CD4-positive, CD25-positive, alpha-beta regulatory T cell (primary cell): ENCODE measurements around the gene NEU2. TPM values are rescaled to one million over a fixed set of nuclear protein-coding genes. Genes with fewer than 3 reads are reported as not detected.
A peak's percentile ranks its signal among the peaks of the same experiment; 100 is the strongest.

ENCODE experiments used
- ATAC-seq, 2 donors: fragments of 150-1000 bp; cut with Tn5 transposase; one replicate each; pipeline ENCODE4 v1.10.0; 2021; ENCODE audit warnings: low read depth in 2 of 2, moderate number of reproducible peaks in 2 of 2, moderate library complexity in 1 of 2
- DNase-seq, 3 donors: peaks; one replicate each; pipeline versions ENCODE4 v3.0.0 to v3.0.0-alpha.2; 2012 to 2022; ENCODE audit warnings: mixed read lengths in 1 of 3
- H3K27ac ChIP-seq: one replicate; pipeline ENCODE4 v1.7.0; 2013; ENCODE audit warnings: mild to moderate bottlenecking, low read length; ENCODE audit not compliant: insufficient read depth, poor library complexity, severe bottlenecking
- H3K27me3 ChIP-seq: one replicate; pipeline ENCODE4 v1.7.0; 2013; ENCODE audit warnings: low read length; ENCODE audit not compliant: control insufficient read depth, insufficient read depth
- H3K36me3 ChIP-seq: one replicate; pipeline ENCODE4 v1.7.0; 2013; ENCODE audit warnings: mild to moderate bottlenecking, low read length, moderate library complexity; ENCODE audit not compliant: control insufficient read depth, insufficient read depth
- H3K4me1 ChIP-seq: 2 replicates; pipeline ENCODE4 v1.7.0; 2013; ENCODE audit warnings: mild to moderate bottlenecking, low read length; ENCODE audit not compliant: insufficient read depth, control insufficient read depth, poor library complexity, severe bottlenecking
- H3K4me3 ChIP-seq: one replicate; pipeline ENCODE4 v1.7.0; 2013; ENCODE audit warnings: low read depth, mild to moderate bottlenecking, low read length, moderate library complexity
- H3K9me3 ChIP-seq, 2 experiments: 1 replicate in 1 of 2; 2 replicates in 1 of 2; pipeline ENCODE4 v1.7.0; 2013; ENCODE audit warnings: low read length in 2 of 2, mild to moderate bottlenecking in 1 of 2, moderate library complexity in 1 of 2; ENCODE audit not compliant: control insufficient read depth in 2 of 2
- H3K27ac Mint-ChIP-seq, 3 donors: one replicate each; pipeline ENCODE4 v1.8.0; 2020 to 2022; ENCODE audit warnings: mild to moderate bottlenecking in 3 of 3, mixed read lengths in 3 of 3, moderate library complexity in 2 of 3
- H3K27me3 Mint-ChIP-seq: one replicate; pipeline ENCODE4 v1.8.0; 2022; ENCODE audit warnings: mild to moderate bottlenecking, mixed read lengths
- H3K36me3 Mint-ChIP-seq: one replicate; pipeline ENCODE4 v1.8.0; 2020; ENCODE audit warnings: mixed read lengths
- H3K4me1 Mint-ChIP-seq, 4 donors: one replicate each; pipeline ENCODE4 v1.8.0; 2020 to 2022; ENCODE audit warnings: mixed read lengths in 4 of 4, mild to moderate bottlenecking in 1 of 4
- H3K4me3 Mint-ChIP-seq, 4 donors: one replicate each; pipeline ENCODE4 v1.8.0; 2020 to 2022; ENCODE audit warnings: mild to moderate bottlenecking in 4 of 4, mixed read lengths in 4 of 4, moderate library complexity in 3 of 4
- H3K9me3 Mint-ChIP-seq, 7 donors: one replicate each; pipeline ENCODE4 v1.8.0; 2020 to 2022; ENCODE audit warnings: mixed read lengths in 7 of 7, mild to moderate bottlenecking in 3 of 7, moderate library complexity in 2 of 7
- polyA plus RNA-seq, 4 donors: library from polyadenylated mRNA; unstranded; fragments of 300-500 nt; fragmentation: Illumina TruSeq; gene quantifications; one replicate each; pipeline ENCODE4 v1.2.3, GENCODE V29; 2021
- total RNA-seq: library from RNA; stranded (reverse); gene quantifications from one replicate; pipeline ENCODE4 v1.2.3, GENCODE V29; 2022

The NEU2 gene
- total and polyA plus RNA-seq, 5 donors from 2014 or later, result not detected

- H3K36me3 Mint-ChIP-seq, result no peaks in the 10 kb centered on the region
- peaks cover 2% of the 10 kb centered on the region for H3K27me3 Mint-ChIP-seq
- no peak for ATAC-seq
- peaks cover 0 to 2% (median 0%) of the 10 kb centered on the region in 7 donors for H3K9me3 Mint-ChIP-seq
- peak overlapping the region; percentile 78 to 97 (median 89) for H3K4me3 Mint-ChIP-seq
- H3K27ac Mint-ChIP-seq, result peak overlapping the region; percentile 60 to 94 (median 87)
- Histone ChIP-seq H3K36me3 (peaks cover under 1% of the 10 kb centered on the region), H3K27ac (peak overlapping the region; percentile 85), H3K27me3 (no peaks in the 10 kb centered on the region), H3K4me3 (no peak overlapping the region), H3K9me3 (no peaks in the 10 kb centered on the region), H3K4me1 (peaks cover 39% of the 10 kb centered on the region)
- no peak for DNase-seq
- H3K4me1 Mint-ChIP-seq, result peaks cover 6 to 44% (median 24%) of the 10 kb centered on the region in 4 donors
Observed at GRCh38 chr2:233058717-233059546, 26.5 kb downstream of the NEU2 start.

GRCh38 chr2:233059547-233059796 lies 27.0 kb downstream of the NEU2 start:
- Mint-ChIP-seq H3K36me3 (peaks cover 1% of the 10 kb centered on the region), H3K4me1 (peaks cover 6 to 44% (median 25%) of the 10 kb centered on the region in 4 donors), H3K27ac (peak overlapping the region; percentile 94 to 97 (median 96)), H3K4me3 (peak overlapping the region; percentile 51 to 97 (median 87)), H3K9me3 (peaks cover 0 to 2% (median 0%) of the 10 kb centered on the region in 7 donors), H3K27me3 (no peaks in the 10 kb centered on the region)
- DNase-seq (no peak), ATAC-seq (no peak)
- H3K4me3 ChIP-seq, result no peak overlapping the region
- H3K27me3 ChIP-seq, result no peaks in the 10 kb centered on the region
- peaks cover 41% of the 10 kb centered on the region for H3K4me1 ChIP-seq
- peaks cover 6% of the 10 kb centered on the region for H3K36me3 ChIP-seq
- no peaks in the 10 kb centered on the region for H3K9me3 ChIP-seq
- H3K27ac ChIP-seq, result peak overlapping the region; percentile 85

DNA sequence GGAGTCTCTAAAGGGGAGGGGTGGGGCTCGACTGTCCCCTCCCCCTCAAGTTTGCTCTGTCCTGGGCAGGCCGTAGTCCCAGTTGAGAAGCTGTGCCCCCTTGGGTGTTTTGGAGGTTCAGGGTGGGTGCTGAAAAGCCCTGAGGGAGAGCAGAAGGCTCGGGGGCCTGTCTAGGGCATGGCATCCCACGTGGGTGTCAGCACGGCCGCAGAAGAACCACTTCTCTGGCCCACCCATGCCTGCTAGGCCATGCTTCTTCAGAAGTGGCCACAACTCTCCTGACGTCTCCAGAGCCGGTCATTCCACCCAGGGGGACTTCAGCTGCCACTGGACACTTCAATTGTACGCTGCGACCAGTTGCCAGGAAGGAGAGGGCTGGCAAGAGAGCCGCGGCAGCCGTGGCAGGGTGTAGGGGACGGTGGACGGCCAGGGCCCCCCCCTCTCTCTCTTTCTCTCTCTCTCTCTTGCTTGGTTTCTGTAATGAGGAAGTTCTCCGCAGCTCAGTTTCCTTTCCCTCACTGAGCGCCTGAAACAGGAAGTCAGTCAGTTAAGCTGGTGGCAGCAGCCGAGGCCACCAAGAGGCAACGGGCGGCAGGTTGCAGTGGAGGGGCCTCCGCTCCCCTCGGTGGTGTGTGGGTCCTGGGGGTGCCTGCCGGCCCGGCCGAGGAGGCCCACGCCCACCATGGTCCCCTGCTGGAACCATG lies 27.5 kb downstream of the NEU2 start, which contains the start of gene INPP5D:
TSS of gene INPP5D (plus strand) at position 546 of the 704 bp plus-strand sequence. CDS start at position 683, 137 bp downstream.
- Mint-ChIP-seq H3K4me1 (peaks cover 6 to 44% (median 29%) of the 10 kb centered on the region in 4 donors), H3K36me3 (peaks cover 5% of the 10 kb centered on the region), H3K27ac (peak within 1 kb of the TSS; percentile 94 to 97 (median 96)), H3K9me3 (peaks cover 0 to 2% (median 0%) of the 10 kb centered on the region in 7 donors), H3K27me3 (no peaks in the 10 kb centered on the region), H3K4me3 (peak within 1 kb of the TSS; percentile 87 to 97 (median 96))
- peak within 1 kb of the TSS; percentile 85 for H3K27ac ChIP-seq
- no peaks in the 10 kb centered on the region for H3K9me3 ChIP-seq
- peak within 1 kb of the TSS; percentile 98 for H3K4me3 ChIP-seq
- ATAC-seq (peak; percentile 81 to 82), DNase-seq (peak; percentile 68 to 93 (median 82))
- H3K4me1 ChIP-seq, result peaks cover 45% of the 10 kb centered on the region
- H3K27me3 ChIP-seq, result no peaks in the 10 kb centered on the region
- H3K36me3 ChIP-seq, result peaks cover 11% of the 10 kb centered on the region

DNA sequence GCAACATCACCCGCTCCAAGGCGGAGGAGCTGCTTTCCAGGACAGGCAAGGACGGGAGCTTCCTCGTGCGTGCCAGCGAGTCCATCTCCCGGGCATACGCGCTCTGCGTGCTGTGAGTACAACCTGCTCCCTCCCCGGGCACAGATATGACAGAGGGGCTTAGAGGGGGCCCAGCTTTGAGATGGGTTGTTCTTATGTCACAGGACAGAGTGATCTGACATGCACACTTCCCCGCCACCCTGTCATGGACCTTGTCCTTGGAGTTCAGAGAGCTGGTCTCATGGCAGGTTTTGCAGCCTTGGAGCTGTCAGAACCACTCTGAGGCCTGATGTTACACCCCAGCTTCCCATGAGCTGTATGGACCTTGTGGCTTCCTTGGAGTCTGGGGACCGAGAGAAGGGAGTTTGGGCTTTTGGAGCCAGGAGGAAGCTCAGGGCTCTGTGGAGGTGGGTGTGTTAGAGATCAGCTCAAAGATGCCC lies 28.1 kb downstream of the NEU2 start:
- Histone ChIP-seq H3K4me3 (peak overlapping the region; percentile 98), H3K4me1 (peaks cover 50% of the 10 kb centered on the region), H3K27me3 (no peaks in the 10 kb centered on the region), H3K36me3 (peaks cover 13% of the 10 kb centered on the region), H3K9me3 (no peaks in the 10 kb centered on the region), H3K27ac (peak overlapping the region; percentile 85)
- Mint-ChIP-seq H3K36me3 (peaks cover 5% of the 10 kb centered on the region), H3K27ac (peak overlapping the region; percentile 94 to 97 (median 96)), H3K9me3 (peaks cover 0 to 2% (median 0%) of the 10 kb centered on the region in 7 donors), H3K27me3 (no peaks in the 10 kb centered on the region), H3K4me1 (peaks cover 5 to 50% (median 32%) of the 10 kb centered on the region in 4 donors), H3K4me3 (peak overlapping the region; percentile 87 to 97 (median 96))
- DNase-seq, result no peak
- ATAC-seq, result peak; percentile 11

GRCh38 chr2:233060980-233061590 lies 28.6 kb downstream of the NEU2 start:
- peaks cover 0 to 53% (median 31%) of the 10 kb centered on the region in 4 donors for H3K4me1 Mint-ChIP-seq
- H3K4me3 ChIP-seq, result peak overlapping the region; percentile 98
- H3K9me3 ChIP-seq, result no peaks in the 10 kb centered on the region
- peaks cover 0 to 2% (median 0%) of the 10 kb centered on the region in 7 donors for H3K9me3 Mint-ChIP-seq
- DNase-seq (peak in 1 of 3 donors; percentile 44), ATAC-seq (no peak)
- H3K27ac Mint-ChIP-seq, result peak overlapping the region; percentile 94 to 97 (median 96)
- H3K27ac ChIP-seq, result peak overlapping the region; percentile 85
- no peaks in the 10 kb centered on the region for H3K27me3 Mint-ChIP-seq
- H3K4me3 Mint-ChIP-seq, result peak overlapping the region; percentile 87 to 97 (median 96)
- H3K36me3 ChIP-seq, result peaks cover 15% of the 10 kb centered on the region
- peaks cover 5% of the 10 kb centered on the region for H3K36me3 Mint-ChIP-seq
- H3K27me3 ChIP-seq, result no peaks in the 10 kb centered on the region
- peaks cover 54% of the 10 kb centered on the region for H3K4me1 ChIP-seq

- Mint-ChIP-seq H3K4me1 (peaks cover 0 to 61% (median 31%) of the 10 kb centered on the region in 4 donors), H3K27me3 (no peaks in the 10 kb centered on the region), H3K4me3 (peak overlapping the region; percentile 87 to 97 (median 96)), H3K27ac (peak overlapping the region; percentile 96 to 97 (median 97)), H3K9me3 (peaks cover 0 to under 1% (median 0%) of the 10 kb centered on the region in 7 donors), H3K36me3 (peaks cover 6% of the 10 kb centered on the region)
- H3K9me3 ChIP-seq, result no peaks in the 10 kb centered on the region
- H3K27me3 ChIP-seq, result no peaks in the 10 kb centered on the region
- peak overlapping the region; percentile 98 for H3K4me3 ChIP-seq
- DNase-seq, result peak in 1 of 3 donors; percentile 55
- peaks cover 22% of the 10 kb centered on the region for H3K36me3 ChIP-seq
- H3K4me1 ChIP-seq, result peaks cover 60% of the 10 kb centered on the region
- ATAC-seq, result peak; percentile 12
- peak overlapping the region; percentile 85 for H3K27ac ChIP-seq
Observed at GRCh38 chr2:233061591-233062450, 29.3 kb downstream of the NEU2 start.
